ENCODE measurements around the gene ERMP1.

- no peak for TF ChIP-seq CTCF (IDR thresholded peaks at IDR 0.05; ENCODE audit: low read depth, low read length)
- TF ChIP-seq EZH2phosphoT487 (IDR thresholded peaks at IDR 0.05; ENCODE audit: low read depth): no peak
Observed at GRCh38 chr9:5798581-5798980, 34.3 kb downstream of the ERMP1 start.

Data from OCI-LY3 (cell line).